ENCODE results near the gene AKAP12.

Gene AKAP12

DNA sequence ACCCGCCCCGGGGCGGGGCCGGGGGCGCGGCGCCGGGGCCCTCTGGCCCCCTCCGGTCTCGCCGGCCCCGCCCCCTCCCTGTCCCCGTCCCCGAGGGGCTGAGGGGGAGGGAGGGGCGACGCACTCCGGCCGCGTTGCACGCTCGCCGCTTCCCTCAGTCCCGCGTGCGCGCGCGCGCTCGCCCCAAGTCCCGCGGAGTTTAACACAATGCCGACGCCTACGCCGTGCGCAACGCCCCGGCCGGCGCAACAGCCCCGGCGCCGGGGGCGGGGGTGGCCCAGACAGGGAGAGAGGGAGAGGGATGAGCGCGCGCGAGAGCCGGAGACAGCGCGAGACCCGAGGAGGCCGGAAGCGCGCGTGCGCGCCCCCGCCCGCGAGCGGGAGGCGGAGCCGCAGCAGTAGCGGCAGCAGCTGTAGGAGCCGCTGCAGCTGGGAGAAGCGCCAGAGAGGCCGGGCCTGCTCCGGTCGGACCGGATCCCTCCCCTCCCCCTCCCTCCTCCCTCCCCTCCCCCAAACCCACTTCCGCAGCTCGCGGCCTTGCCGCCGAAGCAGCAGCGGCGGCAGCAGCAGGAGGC is 150.6 kb downstream of the AKAP12 start:
- DNase-seq (ENCODE audit: low read depth, low spot score): peak; percentile 97
- peak overlapping the region; percentile 78 for H3K4me3 ChIP-seq (ENCODE audit: low read length)

GRCh38 chr6:151390851-151391470 is 151.2 kb downstream of the AKAP12 start:
- H3K4me3 ChIP-seq (ENCODE audit: low read length): peak overlapping the region; percentile 78
- DNase-seq (ENCODE audit: low read depth, low spot score): peak; percentile 63

DNA sequence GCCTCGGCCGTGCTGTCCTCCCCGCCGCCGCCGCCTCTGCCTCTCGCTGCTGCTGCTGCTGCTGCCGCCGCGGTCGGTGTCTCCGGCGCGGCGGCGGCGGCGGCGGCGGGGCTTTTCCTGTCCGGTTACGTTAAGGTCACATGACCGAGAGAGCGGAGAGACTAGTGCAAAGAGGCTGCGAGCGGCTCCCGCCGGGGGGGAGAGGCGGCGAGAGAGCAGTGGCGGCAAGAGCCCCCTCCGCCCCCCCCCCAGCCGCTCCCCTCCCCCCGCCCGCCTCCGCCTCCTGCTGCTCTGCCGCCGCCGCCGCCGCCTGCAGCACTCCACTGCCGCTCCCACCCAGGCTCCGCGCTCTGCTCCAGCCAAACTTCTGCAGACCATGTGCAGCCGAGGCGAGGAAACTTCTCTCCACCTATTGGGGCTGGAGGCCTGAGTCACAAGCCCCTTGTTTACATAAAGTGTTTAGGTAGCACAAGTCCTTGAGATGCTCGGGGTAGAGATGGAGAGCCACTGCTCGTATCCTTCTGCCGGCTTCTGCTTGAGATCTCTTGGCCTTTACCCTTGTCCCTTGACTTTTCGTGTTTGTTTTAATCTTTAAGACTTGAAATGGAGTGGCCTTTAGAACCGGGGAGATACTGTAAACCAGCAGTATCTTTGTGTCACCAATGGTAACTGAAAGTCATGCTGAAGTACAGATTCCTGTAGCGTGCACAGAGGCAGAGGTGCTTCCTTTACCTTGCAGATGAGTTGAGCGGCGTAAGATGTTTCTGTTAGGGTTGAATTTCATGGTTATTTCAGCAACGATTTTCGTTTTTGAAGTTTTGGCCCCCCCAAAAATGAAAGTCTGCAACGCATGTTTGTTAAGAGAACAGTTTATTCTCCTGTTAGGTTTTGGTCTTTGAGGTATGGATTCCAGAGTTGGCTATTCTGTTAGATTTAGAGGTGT is 152.0 kb downstream of the AKAP12 start, which contains the start of gene ZBTB2:
ZBTB2 (minus strand) TSS at position 89 of the 943 bp plus-strand sequence. CDS start 17,922 bp downstream, outside the sequence.
- H3K4me3 ChIP-seq (ENCODE audit: low read length): peak within 1 kb of the TSS; percentile 78
- peak; percentile 51 for DNase-seq (ENCODE audit: low read depth, low spot score)

DNA sequence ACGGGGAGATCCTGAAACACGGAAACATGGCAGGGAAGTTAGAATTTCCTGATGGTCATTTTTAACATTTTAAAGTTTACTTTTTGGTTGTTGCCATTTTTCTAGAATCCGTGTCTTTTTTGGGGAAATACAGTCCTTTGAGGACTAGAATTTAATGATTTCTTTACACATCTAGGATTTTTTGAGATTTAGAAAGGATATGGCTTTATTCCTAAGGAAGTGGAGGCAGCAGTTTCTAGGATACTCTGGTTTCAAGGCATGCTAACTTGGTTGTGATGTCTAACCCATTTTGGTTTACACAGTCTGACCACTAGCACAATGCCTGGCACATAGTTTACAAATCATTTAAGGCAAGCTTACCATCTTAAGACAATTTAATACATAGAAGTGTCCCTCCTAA is 152.7 kb downstream of the AKAP12 start:
- peak overlapping the region; percentile 78 for H3K4me3 ChIP-seq (ENCODE audit: low read length)
- no peak for DNase-seq (ENCODE audit: low read depth, low spot score)

GRCh38 chr6:151393410-151393809 is 153.6 kb downstream of the AKAP12 start:
- DNase-seq (ENCODE audit: low read depth, low spot score): no peak
- H3K4me3 ChIP-seq (ENCODE audit: low read length): no peak overlapping the region

- DNase-seq (ENCODE audit: low read depth, low spot score): peak; percentile 23
- H3K4me3 ChIP-seq (ENCODE audit: low read length): no peak overlapping the region
Measured at GRCh38 chr6:151399679-151400078, 159.9 kb downstream of the AKAP12 start.

DNA sequence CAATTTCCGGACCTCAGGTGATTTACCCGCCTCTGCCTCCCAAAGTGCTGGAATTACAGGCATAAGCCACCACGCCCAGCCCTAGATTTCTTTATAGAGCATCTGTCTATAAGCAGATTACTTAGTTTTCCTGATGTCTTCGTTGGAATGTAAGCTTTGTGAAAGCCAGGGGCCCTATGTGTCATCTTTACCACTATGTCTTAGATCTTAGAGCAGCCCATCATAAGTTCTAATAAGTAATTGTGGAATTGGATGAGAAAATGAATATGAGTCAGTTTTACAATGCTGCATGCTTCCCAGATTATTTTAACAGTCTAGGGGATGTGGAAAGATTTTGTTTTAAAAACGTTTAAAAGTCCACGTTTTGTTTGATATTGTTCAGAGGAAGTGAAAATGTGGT is 160.7 kb downstream of the AKAP12 start:
- no peak for DNase-seq (ENCODE audit: low read depth, low spot score)
- H3K4me3 ChIP-seq (ENCODE audit: low read length): no peak overlapping the region

DNA sequence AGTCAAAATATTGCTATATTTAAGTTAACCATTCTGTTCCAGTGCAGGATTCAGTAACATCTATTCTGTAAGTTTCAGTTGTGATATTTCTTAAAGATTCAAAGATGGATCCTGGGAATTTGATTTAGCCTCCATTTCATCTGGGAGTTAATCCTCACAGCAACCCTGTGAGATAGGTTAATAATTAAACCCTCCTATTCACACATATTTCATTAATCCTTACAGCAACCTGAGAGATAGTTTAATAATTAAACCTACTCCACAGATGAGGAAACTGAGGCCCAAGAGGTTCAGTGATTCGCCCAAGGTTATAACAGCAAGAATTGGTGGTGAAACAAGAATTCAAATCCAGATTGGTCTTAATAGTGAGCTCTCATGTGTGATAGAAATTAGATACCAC is 162.5 kb downstream of the AKAP12 start:
- DNase-seq (ENCODE audit: low read depth, low spot score): no peak
- H3K4me3 ChIP-seq (ENCODE audit: low read length): no peak overlapping the region

- DNase-seq (ENCODE audit: low read depth, low spot score): no peak
- no peak overlapping the region for H3K4me3 ChIP-seq (ENCODE audit: low read length)
Measured at GRCh38 chr6:151403919-151404308, 164.1 kb downstream of the AKAP12 start.

Data from Jurkat, Clone E6-1 (cell line).